ENCODE data around the gene CHAD. TPM values are rescaled to one million over a fixed set of nuclear protein-coding genes. Genes with fewer than 3 reads are reported as not detected.

The CHAD gene
- polyA plus RNA-seq, 1 donor from 2014 or later, result not detected

DNA sequence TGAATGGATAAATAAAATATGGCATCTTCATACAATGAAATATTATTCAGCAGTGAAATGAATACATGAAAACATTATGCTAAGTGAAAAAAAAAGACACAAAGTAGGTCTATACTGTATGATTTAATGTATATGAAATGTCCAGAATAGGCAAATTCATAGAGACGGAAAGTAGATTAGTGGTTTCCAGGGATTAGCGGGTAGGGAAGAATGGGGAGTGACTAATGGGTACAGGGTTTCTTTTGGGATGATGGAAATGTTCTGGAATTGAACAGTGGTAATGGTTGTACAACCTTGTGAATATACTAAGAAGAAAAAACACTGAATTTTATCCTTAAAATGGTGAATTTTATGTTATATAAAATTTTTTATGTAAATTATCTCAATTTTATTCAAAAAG, 31.0 kb upstream of the CHAD start:
- TF ChIP-seq TAF1 (IDR thresholded peaks at IDR 0.05; ENCODE audit: low read depth) (no peak), EP300 (conservative IDR thresholded peaks at IDR 0.05; ENCODE audit: poor library complexity, severe bottlenecking) (no peak), EZH2 (IDR thresholded peaks at IDR 0.05; ENCODE audit: borderline replicate concordance, insufficient read depth, low read length, poor library complexity, severe bottlenecking) (no peak), SMC3 (conservative IDR thresholded peaks at IDR 0.05; ENCODE audit: poor library complexity) (no peak), MXI1 (conservative IDR thresholded peaks at IDR 0.05; ENCODE audit: poor library complexity, severe bottlenecking) (no peak), POLR2AphosphoS5 (IDR thresholded peaks at IDR 0.05) (no peak), RAD21 (conservative IDR thresholded peaks at IDR 0.05) (no peak)
- TF ChIP-seq, protein P1, sequence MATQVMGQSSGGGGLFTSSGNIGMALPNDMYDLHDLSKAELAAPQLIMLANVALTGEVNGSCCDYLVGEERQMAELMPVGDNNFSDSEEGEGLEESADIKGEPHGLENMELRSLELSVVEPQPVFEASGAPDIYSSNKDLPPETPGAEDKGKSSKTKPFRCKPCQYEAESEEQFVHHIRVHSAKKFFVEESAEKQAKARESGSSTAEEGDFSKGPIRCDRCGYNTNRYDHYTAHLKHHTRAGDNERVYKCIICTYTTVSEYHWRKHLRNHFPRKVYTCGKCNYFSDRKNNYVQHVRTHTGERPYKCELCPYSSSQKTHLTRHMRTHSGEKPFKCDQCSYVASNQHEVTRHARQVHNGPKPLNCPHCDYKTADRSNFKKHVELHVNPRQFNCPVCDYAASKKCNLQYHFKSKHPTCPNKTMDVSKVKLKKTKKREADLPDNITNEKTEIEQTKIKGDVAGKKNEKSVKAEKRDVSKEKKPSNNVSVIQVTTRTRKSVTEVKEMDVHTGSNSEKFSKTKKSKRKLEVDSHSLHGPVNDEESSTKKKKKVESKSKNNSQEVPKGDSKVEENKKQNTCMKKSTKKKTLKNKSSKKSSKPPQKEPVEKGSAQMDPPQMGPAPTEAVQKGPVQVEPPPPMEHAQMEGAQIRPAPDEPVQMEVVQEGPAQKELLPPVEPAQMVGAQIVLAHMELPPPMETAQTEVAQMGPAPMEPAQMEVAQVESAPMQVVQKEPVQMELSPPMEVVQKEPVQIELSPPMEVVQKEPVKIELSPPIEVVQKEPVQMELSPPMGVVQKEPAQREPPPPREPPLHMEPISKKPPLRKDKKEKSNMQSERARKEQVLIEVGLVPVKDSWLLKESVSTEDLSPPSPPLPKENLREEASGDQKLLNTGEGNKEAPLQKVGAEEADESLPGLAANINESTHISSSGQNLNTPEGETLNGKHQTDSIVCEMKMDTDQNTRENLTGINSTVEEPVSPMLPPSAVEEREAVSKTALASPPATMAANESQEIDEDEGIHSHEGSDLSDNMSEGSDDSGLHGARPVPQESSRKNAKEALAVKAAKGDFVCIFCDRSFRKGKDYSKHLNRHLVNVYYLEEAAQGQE (IDR thresholded peaks at IDR 0.05; ENCODE audit: borderline replicate concordance), result no peak
- TF ChIP-seq, protein P2, sequence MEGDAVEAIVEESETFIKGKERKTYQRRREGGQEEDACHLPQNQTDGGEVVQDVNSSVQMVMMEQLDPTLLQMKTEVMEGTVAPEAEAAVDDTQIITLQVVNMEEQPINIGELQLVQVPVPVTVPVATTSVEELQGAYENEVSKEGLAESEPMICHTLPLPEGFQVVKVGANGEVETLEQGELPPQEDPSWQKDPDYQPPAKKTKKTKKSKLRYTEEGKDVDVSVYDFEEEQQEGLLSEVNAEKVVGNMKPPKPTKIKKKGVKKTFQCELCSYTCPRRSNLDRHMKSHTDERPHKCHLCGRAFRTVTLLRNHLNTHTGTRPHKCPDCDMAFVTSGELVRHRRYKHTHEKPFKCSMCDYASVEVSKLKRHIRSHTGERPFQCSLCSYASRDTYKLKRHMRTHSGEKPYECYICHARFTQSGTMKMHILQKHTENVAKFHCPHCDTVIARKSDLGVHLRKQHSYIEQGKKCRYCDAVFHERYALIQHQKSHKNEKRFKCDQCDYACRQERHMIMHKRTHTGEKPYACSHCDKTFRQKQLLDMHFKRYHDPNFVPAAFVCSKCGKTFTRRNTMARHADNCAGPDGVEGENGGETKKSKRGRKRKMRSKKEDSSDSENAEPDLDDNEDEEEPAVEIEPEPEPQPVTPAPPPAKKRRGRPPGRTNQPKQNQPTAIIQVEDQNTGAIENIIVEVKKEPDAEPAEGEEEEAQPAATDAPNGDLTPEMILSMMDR (IDR thresholded peaks at IDR 0.05; ENCODE audit: poor library complexity, severe bottlenecking), result no peak
- H3K4me2 ChIP-seq (ENCODE audit: low read length), result no peak overlapping the region
- no peak overlapping the region for H2AFZ ChIP-seq (ENCODE audit: low read depth, low read length)
- H4K20me1 ChIP-seq (ENCODE audit: insufficient read depth), result no peaks in the 10 kb centered on the region
- no peaks in the 10 kb centered on the region for H3K27me3 ChIP-seq (ENCODE audit: insufficient read depth, low read depth, low read length)
- no peak overlapping the region for H3K4me3 ChIP-seq (ENCODE audit: low read length)
- no peaks in the 10 kb centered on the region for H3K9me2 ChIP-seq (ENCODE audit: insufficient read depth, low read length)
- no peaks in the 10 kb centered on the region for H3K36me3 ChIP-seq (ENCODE audit: insufficient read depth, low read length)
- no peaks in the 10 kb centered on the region for H3F3A ChIP-seq (ENCODE audit: insufficient read depth, low read length, poor library complexity, severe bottlenecking)
- no peak overlapping the region for H3K27ac ChIP-seq (ENCODE audit: low read length)
- no peak overlapping the region for H3K9ac ChIP-seq (ENCODE audit: low read length)
- H3K79me2 ChIP-seq (replicated peaks; ENCODE audit: insufficient read depth, low read length), result no peaks in the 10 kb centered on the region
- H3K9me3 ChIP-seq (ENCODE audit: low read length), result no peaks in the 10 kb centered on the region

DNA sequence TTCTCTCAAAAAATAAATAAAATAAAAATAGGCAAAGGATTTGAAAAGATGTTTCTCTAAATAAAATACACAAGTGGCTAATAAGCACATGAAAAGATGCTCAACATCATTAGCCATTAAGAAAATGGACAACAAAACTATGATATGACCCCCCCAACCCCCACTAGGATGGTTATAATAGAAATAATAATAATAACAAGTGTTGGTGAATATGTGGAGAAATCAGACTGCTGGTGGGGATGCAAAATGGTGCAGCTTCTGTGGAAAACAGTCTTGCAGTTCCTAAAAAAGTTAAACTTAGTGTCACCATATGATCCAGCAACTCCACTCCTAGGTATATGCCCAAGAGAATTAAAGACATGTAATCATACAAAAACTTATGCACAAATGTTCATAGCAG, 30.6 kb upstream of the CHAD start:
- no peaks in the 10 kb centered on the region for H4K20me1 ChIP-seq (ENCODE audit: insufficient read depth)
- no peaks in the 10 kb centered on the region for H3K9me3 ChIP-seq (ENCODE audit: low read length)
- H3K9me2 ChIP-seq (ENCODE audit: insufficient read depth, low read length), result no peaks in the 10 kb centered on the region
- no peak overlapping the region for H3K9ac ChIP-seq (ENCODE audit: low read length)
- no peaks in the 10 kb centered on the region for H3F3A ChIP-seq (ENCODE audit: insufficient read depth, low read length, poor library complexity, severe bottlenecking)
- no peak overlapping the region for H3K4me2 ChIP-seq (ENCODE audit: low read length)
- no peak overlapping the region for H2AFZ ChIP-seq (ENCODE audit: low read depth, low read length)
- H3K79me2 ChIP-seq (replicated peaks; ENCODE audit: insufficient read depth, low read length), result no peaks in the 10 kb centered on the region
- H3K36me3 ChIP-seq (ENCODE audit: insufficient read depth, low read length), result no peaks in the 10 kb centered on the region
- no peak overlapping the region for H3K4me3 ChIP-seq (ENCODE audit: low read length)
- TF ChIP-seq EZH2 (IDR thresholded peaks at IDR 0.05; ENCODE audit: borderline replicate concordance, insufficient read depth, low read length, poor library complexity, severe bottlenecking) (no peak), MXI1 (conservative IDR thresholded peaks at IDR 0.05; ENCODE audit: poor library complexity, severe bottlenecking) (no peak), TAF1 (IDR thresholded peaks at IDR 0.05; ENCODE audit: low read depth) (no peak), RAD21 (conservative IDR thresholded peaks at IDR 0.05) (no peak), POLR2AphosphoS5 (IDR thresholded peaks at IDR 0.05) (no peak), SMC3 (conservative IDR thresholded peaks at IDR 0.05; ENCODE audit: poor library complexity) (no peak), EP300 (conservative IDR thresholded peaks at IDR 0.05; ENCODE audit: poor library complexity, severe bottlenecking) (no peak)
- TF ChIP-seq, protein P1 (IDR thresholded peaks at IDR 0.05; ENCODE audit: borderline replicate concordance), result no peak
- TF ChIP-seq, protein P2 (IDR thresholded peaks at IDR 0.05; ENCODE audit: poor library complexity, severe bottlenecking), result no peak
- H3K27me3 ChIP-seq (ENCODE audit: insufficient read depth, low read depth, low read length), result no peaks in the 10 kb centered on the region
- no peak overlapping the region for H3K27ac ChIP-seq (ENCODE audit: low read length)

Data from neural cell (in vitro differentiated cells).